ENCODE measurements around the gene AFF3. TPM values are rescaled to one million over a fixed set of nuclear protein-coding genes. Genes with fewer than 3 reads are reported as not detected.
A peak's percentile ranks its signal among the peaks of the same experiment; 100 is the strongest.

AFF3 gene
- polyA plus RNA-seq, 5 donors = 17.1 to 21.3 (median 19.1) TPM

- DNase-seq = no peak
Observed at GRCh38 chr2:99857867-99858444, 284.4 kb downstream of the AFF3 start.

GRCh38 chr2:99857372-99857771 is 285.0 kb downstream of the AFF3 start:
- DNase-seq = no peak

GRCh38 chr2:99856119-99856518 is 286.3 kb downstream of the AFF3 start:
- no peak for DNase-seq

- DNase-seq = peak; percentile 35 to 60
Observed at GRCh38 chr2:99854236-99854852, 288.0 kb downstream of the AFF3 start.

GRCh38 chr2:99852956-99853355 is 289.4 kb downstream of the AFF3 start:
- DNase-seq = no peak

- no peak for DNase-seq
Observed at GRCh38 chr2:99852376-99852934, 289.9 kb downstream of the AFF3 start.

- DNase-seq = no peak
Observed at GRCh38 chr2:99851811-99852210, 290.6 kb downstream of the AFF3 start.

GRCh38 chr2:99851089-99851488 is 291.3 kb downstream of the AFF3 start:
- DNase-seq = no peak

GRCh38 chr2:99850084-99850710 is 292.2 kb downstream of the AFF3 start:
- DNase-seq = no peak

- no peak for DNase-seq
Observed at GRCh38 chr2:99846462-99847107, 295.8 kb downstream of the AFF3 start.

- no peak for DNase-seq
Observed at GRCh38 chr2:99845296-99845695, 297.1 kb downstream of the AFF3 start.

GRCh38 chr2:99842451-99842850 is 299.9 kb downstream of the AFF3 start:
- peak; percentile 57 to 60 for DNase-seq

- DNase-seq = no peak
Observed at GRCh38 chr2:99841749-99842148, 300.6 kb downstream of the AFF3 start.

GRCh38 chr2:99840831-99841230 is 301.6 kb downstream of the AFF3 start:
- DNase-seq = no peak

- no peak for DNase-seq
Observed at GRCh38 chr2:99836690-99837605, 305.4 kb downstream of the AFF3 start.

GRCh38 chr2:99834426-99834825 is 308.0 kb downstream of the AFF3 start:
- no peak for DNase-seq

GRCh38 chr2:99833586-99834201 is 308.7 kb downstream of the AFF3 start:
- no peak for DNase-seq

GRCh38 chr2:99832926-99833325 is 309.5 kb downstream of the AFF3 start:
- no peak for DNase-seq

- no peak for DNase-seq
Observed at GRCh38 chr2:99831772-99832171, 310.6 kb downstream of the AFF3 start.

- DNase-seq = no peak
Observed at GRCh38 chr2:99827296-99827999, 314.9 kb downstream of the AFF3 start.

Measured in right lung (tissue), 5 donors.